Measurements from ENCODE around the gene CARMIL3.
"Not testable (repeated sequence)": the region's sequence is repeated elsewhere in the genome, so short reads cannot be mapped to it uniquely, and the experiment has no call there.

CARMIL3 gene

DNA sequence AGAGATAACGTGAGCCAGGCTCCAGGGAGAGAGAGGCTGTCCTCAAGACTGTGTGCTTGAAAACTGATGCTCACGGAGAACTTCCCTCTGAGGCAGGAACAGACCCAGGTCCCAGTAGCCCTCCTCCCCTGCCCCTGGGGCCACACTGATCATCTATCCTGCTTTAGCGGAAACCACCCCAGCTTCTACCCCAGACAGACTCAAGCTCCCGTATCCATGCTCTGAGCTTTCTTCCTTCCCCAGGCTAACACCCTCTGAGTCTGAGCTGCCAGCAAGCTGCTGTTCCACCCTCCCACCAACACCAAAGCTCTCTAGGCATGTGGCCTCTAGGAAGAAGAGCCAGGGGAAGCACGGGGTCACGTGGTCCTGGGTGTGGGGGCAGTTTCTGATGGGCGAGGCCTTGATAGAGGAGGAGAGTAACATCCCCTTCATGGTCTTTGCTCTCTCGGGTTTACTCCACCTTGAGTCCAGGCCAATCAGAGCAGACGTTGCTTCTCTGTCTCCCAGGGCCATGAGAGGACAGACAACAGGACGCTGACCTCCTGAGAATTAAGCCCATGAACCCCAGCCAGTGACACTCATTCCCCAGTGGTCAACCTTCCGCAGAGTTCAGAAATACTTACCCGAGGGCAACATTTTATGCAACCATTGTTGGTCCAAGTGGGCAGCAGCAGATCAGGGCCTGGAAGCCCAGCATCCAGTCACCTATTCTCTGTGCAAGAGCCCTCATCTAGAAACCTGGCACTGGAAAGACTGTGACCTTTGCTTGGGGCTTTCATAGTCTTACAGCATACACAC lies 43.7 kb downstream of the CARMIL3 start:
- peak; percentile 75 for DNase-seq (ENCODE audit: low read depth)

DNA sequence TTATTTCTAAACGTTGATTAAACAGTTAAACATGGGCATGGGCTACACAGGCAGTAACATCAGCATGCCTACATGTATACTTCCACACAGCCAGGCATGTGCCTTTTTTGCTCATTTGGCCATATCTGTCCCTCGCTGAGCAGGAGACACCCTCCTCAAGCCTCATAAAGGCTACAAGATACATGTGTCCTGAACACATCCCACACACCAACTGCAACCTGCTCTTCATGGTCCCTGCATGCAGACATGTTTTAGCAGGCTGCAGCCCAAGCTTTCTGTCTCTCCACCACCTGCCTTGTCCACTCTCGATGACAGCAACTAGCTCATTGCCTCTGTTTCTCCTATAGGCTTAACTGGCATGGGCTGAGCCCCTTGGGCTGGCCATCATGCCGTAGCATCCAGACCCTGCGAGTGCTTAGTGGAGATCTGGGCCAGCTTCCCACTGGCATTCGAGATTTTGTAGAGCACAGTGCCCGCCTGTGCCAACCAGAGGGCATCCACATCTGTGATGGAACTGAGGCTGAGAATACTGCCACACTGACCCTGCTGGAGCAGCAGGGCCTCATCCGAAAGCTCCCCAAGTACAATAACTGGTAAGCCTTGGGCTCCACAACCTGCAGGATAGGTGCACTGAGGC lies 44.9 kb downstream of the CARMIL3 start:
- no peak for DNase-seq (ENCODE audit: low read depth)

DNA sequence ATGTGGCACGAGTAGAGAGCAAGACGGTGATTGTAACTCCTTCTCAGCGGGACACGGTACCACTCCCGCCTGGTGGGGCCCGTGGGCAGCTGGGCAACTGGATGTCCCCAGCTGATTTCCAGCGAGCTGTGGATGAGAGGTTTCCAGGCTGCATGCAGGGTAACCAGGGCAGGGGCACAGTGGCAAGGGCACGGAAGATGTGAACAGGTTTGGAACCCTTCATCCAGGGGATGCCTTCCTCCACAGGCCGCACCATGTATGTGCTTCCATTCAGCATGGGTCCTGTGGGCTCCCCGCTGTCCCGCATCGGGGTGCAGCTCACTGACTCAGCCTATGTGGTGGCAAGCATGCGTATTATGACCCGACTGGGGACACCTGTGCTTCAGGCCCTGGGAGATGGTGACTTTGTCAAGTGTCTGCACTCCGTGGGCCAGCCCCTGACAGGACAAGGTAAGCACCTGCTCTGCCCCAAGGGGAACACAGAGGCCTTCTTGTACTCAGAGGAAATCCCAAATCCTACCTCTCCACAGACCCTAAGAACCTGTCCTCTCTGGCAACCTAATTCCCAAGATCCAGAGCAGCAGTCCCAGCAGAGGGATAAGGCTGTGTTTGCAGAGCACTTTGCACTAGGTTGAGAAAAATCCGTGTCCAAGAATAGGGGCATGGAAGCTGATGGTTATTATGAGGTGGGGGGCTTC lies 46.6 kb downstream of the CARMIL3 start:
- no peak for DNase-seq (ENCODE audit: low read depth)

DNA sequence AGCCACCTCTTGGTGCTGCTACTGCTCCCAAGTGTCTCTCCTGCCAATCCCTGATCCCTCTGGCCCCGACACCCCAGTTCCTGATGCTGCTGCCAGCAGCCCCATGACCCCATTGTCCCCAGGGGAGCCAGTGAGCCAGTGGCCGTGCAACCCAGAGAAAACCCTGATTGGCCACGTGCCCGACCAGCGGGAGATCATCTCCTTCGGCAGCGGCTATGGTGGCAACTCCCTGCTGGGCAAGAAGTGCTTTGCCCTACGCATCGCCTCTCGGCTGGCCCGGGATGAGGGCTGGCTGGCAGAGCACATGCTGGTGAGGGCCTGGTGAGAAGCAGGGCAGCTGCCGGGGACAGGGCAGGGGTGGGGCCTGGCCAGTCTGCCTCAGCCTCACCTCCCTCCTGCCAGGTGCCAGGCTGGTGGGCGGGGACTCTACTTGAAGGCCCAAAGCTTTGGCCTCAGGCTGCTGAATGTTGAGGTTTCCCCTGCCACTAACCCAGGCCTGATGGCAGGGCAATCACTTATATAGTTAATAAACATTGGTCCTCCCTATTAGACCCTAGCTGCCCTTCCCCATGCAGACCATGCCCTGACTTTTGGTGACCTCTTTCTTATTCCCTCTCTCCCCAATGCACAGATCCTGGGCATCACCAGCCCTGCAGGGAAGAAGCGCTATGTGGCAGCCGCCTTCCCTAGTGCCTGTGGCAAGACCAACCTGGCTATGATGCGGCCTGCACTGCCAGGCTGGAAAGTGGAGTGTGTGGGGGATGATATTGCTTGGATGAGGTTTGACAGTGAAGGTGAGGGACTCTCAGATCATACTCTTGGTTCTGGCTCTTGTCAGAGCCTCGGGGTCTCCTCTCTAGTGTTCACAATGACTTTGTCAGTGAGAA lies 47.4 kb downstream of the CARMIL3 start:
- no peak for DNase-seq (ENCODE audit: low read depth)

DNA sequence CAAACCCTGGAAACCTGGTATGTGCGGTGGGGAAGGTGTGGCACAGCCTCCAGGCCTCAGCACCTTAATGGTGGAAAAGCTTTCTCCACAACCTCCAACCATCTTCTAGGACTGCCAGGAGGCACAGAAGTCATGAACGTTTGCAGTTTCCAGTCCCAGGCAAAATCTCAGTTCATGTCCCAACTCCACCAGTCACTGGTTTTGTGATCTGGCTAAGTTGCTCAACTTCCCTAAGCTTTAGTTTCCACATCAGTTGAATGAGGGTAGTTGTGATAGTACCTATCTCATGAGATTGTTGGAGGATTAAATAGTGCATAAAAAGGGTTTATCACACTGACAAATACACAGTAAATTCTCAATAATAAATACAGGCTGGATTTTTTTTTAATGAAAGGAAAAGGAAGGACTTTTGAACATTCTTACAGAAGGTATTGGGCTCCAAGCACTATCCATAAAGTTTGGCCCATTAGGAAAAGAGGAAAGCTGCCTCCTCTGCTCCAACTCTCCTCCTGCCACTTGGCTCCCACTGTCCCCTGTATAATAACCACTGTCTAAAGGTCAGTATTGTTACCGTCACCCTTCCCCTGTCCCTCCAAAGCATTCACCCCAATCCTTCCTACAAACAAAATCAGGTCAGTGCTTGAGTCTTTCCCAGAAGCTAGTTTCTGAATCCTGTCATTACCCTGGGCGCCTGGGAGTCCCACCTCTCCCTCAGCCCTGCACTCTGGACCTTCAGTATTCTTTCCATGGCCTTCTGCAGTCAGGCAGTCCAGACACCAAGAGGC lies 48.6 kb downstream of the CARMIL3 start:
- no peak for DNase-seq (ENCODE audit: low read depth)

DNA sequence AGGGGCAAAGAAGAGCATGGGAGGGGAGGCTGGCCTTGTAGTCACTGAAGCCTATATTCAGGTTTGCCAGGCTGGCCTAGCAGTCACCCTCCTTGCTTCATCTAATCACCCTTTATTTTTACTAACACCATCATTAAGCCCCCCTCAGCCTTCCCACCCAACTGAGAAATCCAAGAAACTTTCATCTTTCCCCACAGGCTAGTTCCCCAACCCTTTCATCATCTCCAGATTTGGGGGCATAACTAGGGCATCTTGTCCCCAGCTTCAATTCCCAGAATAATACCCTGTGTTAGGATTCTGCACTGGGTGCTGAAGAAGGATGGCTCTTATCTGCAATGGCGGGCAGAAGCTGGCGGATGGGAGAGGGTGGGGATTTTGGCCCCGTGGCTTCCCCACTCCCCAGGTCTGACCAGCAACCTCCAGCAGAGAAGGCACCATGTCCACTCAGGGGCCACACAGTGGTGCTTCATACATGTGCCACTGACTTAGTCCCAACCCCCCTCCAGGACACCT lies 49.2 kb downstream of the CARMIL3 start:
- DNase-seq (ENCODE audit: low read depth) = no peak

DNA sequence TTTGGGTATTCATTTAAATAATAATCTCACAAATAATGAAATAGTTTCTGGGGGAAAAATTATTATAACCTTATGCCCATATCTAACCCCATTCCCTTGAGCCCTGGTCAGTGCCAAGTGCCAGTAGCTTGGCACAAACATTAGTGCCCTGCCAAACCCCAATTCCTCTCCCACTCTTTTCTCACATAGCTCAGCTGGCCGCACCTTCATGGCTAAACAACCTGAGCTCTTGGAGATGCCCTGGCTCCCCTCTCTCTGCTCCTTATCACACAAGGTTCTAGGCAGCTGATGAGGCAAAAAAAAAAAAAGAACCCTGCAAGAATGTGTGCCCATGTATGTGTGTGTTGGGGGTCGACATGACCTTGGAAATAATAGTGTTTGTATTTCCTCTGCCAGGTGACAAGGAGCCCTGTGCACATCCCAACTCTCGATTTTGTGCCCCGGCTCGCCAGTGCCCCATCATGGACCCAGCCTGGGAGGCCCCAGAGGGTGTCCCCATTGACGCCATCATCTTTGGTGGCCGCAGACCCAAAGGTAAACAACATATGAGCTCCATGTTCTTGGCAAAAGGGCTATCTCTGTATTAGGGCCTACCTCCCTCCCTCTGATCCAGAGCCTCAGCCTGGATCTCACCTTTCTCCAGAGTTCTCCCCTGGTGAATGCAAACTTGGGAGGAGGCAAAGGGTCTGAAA lies 50.7 kb downstream of the CARMIL3 start:
- DNase-seq (ENCODE audit: low read depth) = no peak

DNA sequence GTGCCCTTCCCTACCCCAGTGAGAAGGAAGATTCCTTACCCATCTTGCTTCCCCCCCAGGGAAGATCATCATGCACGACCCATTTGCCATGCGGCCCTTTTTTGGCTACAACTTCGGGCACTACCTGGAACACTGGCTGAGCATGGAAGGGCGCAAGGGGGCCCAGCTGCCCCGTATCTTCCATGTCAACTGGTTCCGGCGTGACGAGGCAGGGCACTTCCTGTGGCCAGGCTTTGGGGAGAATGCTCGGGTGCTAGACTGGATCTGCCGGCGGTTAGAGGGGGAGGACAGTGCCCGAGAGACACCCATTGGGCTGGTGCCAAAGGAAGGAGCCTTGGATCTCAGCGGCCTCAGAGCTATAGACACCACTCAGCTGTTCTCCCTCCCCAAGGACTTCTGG lies 51.6 kb downstream of the CARMIL3 start:
- no peak for DNase-seq (ENCODE audit: low read depth)

DNA sequence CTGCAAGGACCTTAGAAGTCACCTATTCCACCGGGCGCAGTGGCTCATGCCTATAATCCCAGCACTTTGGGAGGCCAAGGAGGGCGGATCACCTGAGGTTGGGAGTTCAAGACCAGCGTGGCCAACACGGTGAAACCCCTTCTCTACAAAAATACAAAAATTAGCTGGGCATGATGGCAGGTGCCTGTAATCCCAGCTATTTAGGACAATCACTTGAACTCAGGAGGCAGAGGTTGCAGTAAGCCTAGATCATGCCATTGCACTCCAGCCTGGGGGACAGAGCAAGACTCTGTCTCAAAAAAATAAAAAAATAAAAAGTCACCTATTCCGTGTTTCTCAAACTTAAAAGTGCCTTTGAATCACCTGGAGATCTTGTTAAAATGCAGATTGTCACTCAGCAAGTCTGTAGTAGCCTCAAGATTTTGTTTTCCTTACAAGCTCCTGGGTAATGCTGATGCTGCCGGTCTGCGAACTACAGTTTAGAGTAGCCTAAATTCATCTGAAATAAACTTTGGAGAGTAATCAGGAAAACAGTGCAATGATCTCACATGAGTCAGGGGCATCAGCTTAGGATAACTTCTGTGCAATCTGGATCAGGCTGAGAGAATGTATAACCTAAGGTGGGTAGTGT lies 53.9 kb downstream of the CARMIL3 start:
- not testable (repeated sequence) for DNase-seq (ENCODE audit: low read depth)

DNA sequence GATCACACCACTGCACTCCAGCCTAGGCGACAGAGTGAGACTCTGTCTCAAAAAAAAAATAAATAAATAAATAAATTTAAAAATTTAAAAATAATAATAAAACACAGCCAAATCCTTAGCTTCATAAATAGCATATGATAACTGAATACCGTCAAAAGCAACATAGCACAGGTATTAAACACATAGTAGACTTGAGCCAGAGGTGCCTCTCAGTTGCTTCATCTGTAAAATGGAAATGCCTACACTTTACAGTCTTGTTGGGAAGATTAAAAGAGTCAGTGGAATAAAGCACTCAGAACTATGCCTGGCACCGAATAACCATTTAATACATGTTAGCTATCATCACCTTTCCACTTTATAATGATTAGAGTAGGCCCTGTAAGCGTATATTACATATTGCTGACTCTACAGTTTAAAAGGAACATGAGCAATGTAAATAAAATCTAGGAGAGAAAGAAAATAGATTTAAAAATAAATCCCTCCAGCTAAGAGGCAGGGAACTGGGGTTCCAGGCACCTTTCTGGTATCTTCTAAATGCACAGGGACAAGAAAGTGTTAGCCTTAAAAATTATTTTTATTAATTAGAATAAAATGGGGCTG lies 55.0 kb downstream of the CARMIL3 start:
- DNase-seq (ENCODE audit: low read depth) = no peak

DNA sequence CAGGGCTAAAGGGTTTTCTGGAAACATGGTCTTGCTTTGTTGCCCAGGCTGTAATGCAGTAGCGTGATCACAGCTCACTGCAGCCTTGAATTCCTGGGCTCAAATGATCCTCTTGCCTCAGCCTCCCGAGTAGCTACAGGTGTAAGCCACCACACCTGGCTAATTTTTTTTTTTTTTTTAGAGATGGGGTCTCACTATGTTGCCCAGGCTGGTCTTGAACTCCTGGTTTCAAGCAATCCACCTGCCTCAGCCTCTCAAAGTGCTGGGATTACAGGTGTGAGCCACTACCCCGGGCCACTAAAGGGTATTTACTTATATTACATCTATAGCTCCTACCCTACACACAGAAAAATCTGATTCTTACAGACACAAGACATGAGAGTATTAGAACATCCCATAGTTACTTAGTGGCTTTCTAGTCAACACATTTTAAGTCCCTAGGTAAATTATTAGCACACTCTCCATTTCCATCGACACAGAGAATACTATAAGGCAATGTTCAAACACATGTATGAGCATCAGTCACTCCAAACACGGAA lies 56.6 kb downstream of the CARMIL3 start:
- no peak for DNase-seq (ENCODE audit: low read depth)

DNA sequence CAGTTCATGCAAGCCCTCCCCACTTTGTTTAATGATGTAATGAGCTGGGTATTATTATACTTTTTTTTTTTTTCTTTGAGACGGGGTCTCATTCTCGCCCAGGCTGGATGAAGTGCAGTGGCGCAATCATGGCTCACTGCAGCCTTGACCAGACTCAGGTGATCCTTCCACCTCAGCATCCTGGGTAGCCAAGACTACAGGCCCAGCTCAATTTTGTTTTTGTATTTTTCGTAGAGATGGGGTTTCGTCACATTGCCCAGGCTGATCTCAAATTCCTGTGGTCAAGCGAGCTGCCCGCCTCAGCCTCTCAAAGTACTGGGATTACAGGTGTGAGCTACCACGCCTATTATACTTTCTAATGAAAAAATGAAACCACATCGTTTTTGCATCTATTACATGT lies 58.3 kb downstream of the CARMIL3 start:
- DNase-seq (ENCODE audit: low read depth) = no peak

DNA sequence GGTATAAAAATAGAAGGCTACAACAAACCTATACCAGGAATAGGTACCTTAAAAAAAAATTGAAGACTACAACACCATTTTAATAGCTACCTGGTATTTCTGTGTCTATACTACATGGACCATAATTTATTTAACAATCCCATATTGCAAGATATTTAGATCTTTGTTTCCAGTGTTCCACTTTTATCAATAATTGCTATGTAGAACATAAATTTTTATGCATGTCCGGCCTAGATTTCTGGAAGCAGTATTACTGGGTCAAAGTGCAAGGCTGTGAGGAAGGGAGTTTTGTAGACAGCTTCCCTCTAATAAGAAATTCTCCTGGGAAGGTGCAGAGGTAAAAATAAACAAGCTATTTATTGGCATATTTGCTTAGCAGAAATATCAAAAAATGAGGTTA lies 58.7 kb downstream of the CARMIL3 start:
- DNase-seq (ENCODE audit: low read depth) = no peak

DNA sequence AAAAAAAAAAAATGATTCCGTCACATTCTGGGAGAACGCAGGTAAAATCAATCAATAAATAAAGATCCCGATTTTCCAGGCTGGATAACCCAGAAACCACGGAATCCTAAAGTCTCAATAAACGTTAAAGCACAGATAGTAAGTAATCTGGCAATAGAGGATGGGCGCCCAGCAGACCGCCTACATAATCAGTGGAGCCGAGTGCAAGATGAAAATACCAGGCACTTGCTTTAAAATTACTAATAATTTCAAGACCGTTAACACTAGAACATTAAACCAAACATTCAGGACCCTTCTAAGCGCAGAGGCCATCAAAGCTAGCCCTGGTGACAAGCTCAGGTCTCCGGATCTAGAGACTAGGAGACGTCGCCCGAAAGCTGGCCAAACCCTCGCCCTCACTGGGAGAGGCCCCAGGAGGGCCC lies 61.6 kb downstream of the CARMIL3 start:
- DNase-seq (ENCODE audit: low read depth) = no peak

DNA sequence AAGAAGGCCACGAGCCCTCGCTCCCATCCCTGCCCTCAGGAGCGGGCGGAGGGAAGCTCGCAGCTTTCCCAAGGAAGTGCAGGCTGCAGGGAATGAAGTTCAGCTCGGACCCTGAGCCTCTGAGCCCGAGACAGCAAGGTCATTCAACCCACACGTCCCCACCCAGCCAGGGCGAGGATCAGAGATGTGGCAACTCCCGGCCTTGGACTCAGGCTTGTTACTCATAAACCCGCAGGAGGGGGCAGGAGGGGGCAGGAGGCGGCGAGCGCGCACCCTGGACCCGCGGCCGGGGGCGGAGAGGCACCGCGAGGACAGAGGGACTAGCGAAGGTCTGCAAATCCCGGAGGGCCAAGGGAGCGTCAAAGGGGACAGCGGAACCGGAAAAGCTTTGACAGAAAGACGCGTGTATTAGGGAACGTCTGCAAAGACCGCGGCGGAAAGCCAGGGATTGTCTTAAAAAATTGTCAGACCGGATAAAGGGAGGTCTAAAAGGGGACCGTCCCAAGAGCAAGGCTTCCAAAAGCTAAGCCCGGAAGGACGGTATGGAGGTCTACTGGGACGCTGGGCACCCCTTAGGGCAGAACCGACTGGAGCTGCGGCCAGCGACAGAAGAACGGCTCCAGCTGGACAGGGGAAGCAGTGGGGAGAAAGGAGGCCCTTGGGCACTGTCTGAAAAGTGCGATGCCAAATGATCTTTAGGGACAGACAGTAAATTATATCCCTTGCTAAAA lies 62.2 kb downstream of the CARMIL3 start:
- DNase-seq (ENCODE audit: low read depth) = peak; percentile 47

DNA sequence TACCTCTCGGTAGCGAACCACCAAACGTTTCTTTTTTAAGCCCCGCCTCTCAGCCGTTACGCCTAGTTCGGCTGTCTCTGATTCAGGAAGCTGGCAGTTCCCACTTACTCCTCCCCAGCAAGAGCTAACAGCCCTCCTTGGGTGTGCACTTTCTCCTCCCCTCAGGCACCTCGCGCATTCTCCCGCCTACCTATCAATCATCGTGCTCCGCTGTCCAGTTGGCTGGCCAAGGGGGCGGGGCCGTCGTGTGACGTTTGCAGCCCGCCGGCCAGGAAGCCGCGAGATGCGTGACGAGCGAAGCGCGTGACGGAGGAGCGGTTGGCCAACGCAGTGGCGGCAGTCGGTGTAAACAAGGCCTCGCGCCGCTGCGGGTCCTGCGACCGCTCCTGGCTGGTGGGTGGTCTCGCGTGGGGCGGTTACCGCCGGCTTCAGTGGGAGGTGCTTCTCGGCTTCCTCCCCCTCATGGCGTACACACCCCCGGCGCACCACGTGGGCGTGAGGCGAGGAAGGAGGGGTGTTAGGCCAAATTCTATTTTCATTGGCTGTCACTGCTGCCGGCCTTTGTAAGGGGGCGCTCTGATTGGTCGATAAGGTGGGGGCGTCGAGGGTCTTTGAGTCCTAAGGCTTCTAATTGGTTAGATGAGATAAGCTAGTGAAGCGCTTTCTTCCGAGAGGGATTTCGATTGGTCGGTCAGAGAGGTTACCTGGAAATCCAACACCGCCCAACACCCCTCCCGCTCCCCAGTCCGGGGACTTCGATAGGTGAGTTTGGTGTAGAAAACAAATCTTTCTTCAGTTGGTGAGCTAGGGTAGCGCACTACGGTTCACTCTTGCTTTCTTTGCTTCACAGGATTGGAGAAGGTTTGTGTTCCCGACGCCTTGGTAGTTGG lies 63.0 kb downstream of the CARMIL3 start, which contains the start of the genes DCAF11 and NRL:
Gene DCAF11 (plus strand): TSS at position 246 of the 890 bp plus-strand sequence. CDS start 818 bp downstream, outside the sequence.
Gene NRL (minus strand): TSS at position 418 of the 890 bp plus-strand sequence. CDS start 32,101 bp downstream, outside the sequence.
- peak; percentile 95 for DNase-seq (ENCODE audit: low read depth)
